T-helper 9 cell (primary cell): ENCODE measurements around the gene ST8SIA3.

ENCODE experiments used
- DNase-seq: peaks from one replicate; pipeline ENCODE4 v3.0.0-alpha.2; 2020
- total RNA-seq, 2 donors: gene quantifications; one replicate each; lab custom pipeline; 2026; lab: John Stamatoyannopoulos, UW

Gene ST8SIA3, protein sequence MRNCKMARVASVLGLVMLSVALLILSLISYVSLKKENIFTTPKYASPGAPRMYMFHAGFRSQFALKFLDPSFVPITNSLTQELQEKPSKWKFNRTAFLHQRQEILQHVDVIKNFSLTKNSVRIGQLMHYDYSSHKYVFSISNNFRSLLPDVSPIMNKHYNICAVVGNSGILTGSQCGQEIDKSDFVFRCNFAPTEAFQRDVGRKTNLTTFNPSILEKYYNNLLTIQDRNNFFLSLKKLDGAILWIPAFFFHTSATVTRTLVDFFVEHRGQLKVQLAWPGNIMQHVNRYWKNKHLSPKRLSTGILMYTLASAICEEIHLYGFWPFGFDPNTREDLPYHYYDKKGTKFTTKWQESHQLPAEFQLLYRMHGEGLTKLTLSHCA
- total RNA-seq, result 0 reads per million in 2 donors

DNA sequence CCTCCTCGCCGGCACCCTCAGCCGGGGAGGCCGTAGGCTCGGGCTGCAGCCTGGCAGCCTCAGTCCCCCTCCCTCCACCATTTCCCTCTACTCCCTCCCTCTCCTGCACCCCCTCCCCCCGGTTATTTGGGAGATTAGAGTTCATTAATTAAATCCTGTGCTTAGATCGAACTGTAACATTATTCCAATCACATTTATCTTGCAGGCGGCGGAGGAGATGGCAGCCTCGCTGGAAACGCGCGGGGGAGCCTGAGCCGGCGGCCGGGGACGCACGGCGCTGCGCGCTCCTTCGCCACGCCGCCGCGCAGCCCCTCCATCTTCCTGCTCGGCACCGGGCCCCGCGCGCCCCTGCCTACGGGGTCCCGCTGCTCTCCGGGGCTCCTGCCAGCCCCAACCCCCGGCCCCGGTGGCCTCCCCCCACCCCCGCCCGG, at the start of gene ST8SIA3:
Gene ST8SIA3 (plus strand): TSS at position 287 of the 431 bp plus-strand sequence. CDS start 290 bp downstream, outside the sequence.
- no peak for DNase-seq

DNA sequence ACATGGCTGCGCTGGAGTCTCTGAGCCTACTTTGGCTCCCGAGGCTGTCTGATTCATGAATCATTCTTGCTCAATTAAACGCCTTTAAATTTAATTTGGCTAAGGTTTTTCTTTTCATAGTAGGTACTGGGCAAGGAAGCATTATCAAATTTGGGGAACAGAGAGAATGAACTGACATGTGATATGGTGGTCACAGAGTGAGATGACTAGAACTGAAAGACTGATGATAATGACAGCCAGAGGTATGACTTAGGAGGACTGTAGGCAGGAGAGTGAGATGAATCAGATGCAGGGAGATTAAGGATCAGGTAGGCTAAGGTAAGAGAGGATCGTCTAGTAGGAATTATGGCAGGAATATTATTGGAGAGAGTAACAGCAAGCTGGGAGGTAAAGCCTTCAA, 40.9 kb upstream of the ST8SIA3 start:
- DNase-seq, result no peak

DNA sequence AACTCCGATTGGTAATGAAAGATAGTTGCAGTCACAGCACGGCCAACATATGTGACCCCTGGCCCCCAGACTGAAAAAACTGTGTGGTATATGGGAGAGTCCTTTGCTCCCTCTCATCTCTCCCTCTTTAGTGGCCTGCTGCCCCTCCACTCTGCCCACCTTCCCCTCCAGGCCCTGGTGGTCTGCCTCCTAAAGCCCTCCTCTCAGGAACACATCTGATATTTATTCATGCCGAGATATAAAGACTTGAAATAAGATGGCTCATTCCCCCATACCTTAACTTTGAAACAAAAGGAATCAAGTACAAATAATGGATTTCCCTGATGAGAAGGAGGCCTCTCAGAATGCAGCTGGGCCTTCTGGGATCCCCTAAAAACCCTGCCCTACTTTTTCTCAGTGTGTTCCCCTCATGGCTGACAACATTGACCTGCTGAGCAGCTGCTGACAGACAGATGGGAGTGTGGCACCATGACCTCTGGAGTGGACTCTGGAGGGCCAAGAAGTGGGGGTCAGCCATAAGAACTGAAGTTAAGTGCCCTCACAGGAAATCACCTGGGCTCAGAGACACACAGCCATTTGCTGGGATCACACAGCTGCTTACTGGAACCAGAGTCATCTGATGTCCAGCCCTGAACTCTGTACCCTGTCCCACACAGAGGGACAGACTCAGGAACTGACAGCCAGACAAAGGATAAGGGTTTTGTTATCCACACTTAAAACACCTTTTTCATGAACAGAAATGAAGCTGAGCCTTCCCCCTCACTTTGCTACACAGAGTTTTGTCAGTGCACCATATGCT, 39.8 kb upstream of the ST8SIA3 start:
- no peak for DNase-seq

DNA sequence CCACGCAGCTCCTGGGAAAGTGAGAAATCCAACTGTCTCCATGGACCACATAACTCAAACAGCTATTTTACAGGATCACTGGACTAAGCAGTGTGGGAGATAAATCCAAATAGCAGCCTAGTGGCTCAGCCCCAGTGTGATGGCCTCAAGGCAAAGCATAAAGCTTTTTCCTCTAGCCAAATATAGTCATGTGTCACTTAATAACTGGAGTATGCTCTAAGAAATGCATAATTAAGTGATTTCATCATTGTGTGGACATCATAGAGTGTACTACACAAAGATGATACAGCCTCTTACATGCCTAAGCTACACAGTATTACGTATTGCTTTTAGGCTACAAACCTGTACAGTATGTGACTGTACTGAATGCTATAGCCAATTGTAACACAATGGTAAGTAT, 31.8 kb upstream of the ST8SIA3 start:
- DNase-seq, result no peak

DNA sequence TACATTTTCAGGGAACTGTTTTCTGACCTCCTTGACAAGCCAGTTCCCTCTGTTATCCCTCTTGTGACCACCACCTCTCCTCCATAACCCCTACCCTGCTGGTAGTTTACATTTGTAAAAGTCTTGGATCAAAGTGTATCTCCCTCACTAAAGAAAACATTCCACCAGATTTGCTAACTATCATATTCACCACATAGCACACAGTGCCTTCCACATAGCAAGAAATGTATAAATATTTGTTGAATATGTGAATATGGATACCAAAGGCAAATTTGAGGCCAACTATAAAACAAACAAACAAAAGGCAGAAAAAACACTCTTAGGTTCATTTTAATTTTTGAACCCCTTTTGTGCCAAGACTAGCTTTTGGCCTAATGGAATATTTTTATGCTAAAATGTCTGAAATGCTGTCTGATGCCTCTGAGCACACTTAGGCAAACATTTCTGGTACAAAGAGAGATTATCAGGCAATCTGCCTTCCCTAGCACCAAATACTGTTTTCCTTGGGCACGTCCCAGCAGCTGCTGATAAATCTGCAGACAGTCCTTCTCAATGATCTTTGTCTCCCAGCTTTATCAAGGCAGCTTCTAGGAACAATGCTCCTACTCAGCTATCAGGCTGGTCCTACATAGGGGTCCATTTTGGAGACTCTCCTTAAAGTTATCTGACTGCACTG, 26.7 kb upstream of the ST8SIA3 start:
- no peak for DNase-seq

DNA sequence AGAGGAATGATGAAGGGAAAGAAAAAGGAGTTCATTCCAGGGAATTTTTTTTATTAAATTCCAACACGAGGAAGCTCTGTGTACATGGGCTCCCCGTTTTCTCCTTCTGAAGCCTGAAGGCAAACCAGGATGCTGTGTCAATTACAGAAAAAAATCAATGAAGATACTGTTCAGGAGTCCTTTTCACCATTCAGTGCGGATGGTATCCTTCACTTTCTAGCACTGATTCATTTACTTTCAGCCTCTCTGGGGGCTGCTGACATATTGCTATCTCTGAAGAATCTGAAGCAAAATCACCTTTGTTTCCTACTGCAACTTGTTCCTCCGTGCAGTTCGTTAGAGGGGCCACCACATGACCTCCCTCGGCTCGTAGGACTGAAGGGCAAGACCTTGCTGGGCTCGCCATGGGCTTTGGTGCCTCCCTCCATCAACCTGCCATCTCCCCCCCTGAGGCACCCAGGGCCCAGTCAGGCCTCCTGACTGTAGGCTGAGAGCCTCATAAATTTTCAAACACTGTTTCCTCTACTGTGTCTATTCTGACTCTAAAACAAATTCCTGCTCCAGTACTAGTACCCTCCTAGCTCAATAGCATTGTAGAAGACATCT, 25.5 kb upstream of the ST8SIA3 start:
- DNase-seq, result no peak

DNA sequence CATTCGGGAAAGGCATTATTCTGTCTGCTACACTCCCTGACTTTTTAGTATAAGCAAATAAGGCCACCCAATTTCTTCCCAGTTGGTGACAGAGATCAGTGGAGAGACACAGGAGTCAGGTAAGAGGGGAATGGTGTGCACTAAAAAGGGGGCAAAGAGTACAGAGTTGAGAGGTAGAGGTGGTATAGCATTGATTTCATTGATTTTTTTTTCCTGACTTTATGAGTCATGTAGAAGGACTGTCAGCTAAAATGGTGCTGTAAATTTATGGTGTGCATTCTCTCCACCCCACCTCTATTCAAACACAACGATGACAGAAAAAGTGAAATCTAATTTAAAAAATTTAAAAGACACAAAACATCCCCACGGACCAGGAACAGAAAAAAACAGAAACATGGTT, 23.7 kb upstream of the ST8SIA3 start:
- DNase-seq, result no peak

DNA sequence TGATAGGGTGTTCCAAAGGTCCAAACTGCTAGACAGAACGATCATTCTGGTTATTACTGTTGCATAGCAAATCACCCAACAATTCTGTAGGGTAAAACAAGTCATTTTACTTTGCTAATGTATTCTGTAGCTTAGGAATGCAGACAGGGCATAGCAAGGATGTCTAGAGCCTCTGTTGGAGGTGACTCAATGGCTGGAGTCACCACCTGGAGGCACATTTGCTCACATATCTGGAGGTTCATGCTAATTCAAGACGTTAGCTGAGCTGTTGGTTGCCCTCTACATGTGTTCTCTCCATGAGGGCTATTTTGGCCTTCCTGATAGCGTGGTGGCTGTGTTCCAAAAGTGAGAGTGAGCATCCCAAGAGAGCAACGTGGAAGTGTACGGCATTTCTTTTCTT, 22.5 kb upstream of the ST8SIA3 start:
- DNase-seq, result no peak

DNA sequence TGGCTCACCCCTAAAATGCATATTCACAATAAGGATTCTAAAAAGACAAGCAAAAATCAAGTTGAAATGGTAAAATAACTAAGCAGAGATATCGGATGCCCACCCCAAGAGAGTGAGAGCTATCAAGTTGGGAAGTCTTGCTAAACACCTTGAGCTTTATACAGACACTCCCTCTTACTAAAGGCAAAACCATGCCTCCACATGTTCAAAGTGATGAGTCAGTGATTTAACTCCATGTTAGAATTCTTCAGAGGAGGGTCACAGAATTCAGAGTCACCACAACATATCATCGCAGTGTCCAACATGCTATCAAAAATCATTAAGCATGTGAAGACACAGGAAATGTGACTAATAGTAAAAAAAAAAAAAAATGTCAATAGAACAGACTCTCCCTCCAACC, 20.6 kb upstream of the ST8SIA3 start:
- no peak for DNase-seq

DNA sequence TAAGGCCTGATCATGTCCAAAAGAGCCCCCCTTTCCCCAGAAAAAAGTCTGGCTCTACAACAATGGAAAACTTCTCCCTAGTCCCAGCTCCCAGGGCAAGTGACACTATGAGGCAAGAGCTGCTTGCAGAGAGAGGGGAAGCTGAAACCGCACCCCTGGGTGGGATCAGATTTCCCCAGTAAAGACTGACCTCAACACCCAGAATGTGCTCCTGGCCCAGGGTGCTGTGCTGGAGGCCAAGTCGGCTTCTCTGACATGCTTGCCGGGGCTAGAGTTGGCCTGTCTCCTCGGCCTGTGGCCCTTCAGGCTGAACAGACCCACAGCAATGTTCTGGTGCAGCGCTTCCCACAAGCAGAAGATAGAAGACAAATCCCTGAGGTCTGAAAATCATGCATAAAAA, 18.4 kb upstream of the ST8SIA3 start:
- DNase-seq, result no peak

DNA sequence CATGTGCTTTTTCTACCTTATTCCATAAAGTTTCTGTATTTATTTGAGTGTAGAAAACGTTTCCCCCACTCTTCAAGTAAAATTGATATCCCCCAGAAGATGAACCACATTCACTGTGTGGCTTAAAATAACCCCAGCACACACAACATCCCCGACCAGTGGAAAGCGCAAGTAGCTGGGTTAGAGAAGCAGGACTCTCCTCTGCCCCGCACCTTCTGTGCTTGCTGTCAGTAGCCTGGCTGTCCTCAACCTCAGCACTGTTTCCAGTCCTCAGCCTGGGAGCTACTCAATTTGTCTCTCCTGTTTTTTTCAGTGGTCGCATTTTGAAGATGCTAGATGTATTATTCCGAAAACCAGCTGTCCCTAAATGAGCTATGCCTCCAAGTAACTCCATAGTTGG, 18.0 kb upstream of the ST8SIA3 start:
- DNase-seq, result no peak

DNA sequence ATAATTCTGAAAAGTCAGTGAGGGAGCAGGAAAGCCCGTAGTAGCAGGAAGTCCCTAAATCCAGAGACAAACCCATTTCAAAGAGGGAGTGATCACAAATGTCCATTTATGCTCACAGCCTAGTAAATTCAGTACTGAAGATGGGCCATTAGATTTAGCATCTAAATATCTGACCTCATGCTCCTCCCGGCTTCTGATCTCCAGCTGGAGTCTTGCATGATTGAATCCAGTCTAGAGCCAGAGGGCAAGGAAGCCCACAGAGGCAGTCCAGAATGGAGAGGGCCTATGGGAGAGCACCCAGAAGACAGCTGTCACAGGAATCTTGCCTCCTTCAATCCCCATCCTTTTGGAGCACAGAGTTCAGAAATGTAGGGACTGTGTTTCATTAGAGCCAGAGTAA, 16.0 kb upstream of the ST8SIA3 start:
- no peak for DNase-seq

DNA sequence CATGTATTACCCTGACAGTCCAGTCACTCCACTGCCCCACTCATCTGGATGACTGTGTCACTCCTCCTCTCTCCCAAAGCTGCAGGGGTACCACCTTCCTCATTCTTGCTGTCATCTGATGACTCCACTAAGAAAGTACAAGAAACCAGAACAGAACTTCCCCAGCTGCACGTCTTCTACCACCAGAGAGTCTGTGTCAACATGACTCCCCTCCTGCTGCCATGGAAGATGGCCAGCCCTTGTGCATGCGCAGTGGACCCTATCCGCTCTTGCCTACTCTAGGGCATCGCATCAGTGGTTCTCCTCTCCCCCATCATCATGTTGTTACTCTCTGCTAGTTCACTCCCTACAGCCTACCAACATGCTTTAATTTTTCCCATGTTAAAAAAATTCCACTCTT, 14.5 kb upstream of the ST8SIA3 start:
- no peak for DNase-seq

DNA sequence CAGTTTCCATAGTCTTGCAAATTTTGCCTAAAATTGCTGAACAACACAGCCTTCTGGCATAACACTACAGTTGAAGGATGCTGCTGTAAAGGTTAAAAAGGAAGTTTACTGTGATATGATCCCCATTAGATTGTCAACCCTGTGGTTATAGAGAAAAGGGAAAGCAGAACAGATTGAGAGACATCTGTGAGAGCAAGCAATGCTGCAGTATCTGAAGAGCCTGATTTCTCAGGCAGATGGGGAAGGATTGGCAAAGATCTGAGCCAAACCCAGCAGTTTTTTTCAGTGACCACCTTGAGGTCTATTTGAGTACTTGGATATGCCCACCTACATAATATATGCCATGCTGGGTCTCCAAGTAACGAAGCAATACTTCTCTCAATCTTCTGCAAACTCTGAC, 8.5 kb upstream of the ST8SIA3 start:
- no peak for DNase-seq

DNA sequence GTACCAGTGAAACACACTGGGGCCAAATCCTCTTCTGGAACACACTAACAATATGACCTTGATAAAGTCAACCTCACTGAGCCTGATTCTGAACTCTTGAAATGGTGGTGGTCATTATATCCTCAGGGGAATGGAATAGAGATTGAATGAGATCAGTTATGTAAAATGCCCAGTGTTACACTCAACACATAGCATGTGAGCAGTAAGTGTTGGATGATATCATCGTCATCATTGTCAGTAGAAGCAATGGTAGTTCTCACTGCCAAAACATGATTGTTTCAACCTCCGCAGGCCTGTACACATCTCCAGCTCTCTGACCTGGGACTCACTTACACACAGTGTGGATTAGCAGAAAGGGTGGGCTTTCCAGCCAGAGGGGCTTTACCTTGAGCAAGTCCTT, 5.5 kb upstream of the ST8SIA3 start:
- DNase-seq, result no peak

DNA sequence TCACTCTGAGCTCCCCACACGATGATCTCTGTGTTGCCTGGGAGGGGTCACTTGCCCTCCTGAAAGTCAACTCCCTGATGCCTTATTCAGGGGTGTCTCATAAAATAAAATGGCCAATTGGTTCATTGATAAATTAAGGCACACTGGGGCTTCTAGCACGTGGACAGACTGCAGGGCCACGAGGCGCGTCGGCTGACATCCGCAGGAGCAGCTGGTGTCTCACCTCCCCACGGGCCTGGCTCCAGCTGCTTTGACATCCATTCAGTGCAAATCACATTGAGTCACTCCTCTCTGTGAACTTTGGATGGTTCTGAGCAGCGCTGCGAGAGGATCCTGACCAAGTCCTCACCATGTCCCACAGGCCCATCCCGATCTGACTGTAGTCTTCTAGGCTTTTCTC, 4.6 kb upstream of the ST8SIA3 start:
- DNase-seq, result no peak

DNA sequence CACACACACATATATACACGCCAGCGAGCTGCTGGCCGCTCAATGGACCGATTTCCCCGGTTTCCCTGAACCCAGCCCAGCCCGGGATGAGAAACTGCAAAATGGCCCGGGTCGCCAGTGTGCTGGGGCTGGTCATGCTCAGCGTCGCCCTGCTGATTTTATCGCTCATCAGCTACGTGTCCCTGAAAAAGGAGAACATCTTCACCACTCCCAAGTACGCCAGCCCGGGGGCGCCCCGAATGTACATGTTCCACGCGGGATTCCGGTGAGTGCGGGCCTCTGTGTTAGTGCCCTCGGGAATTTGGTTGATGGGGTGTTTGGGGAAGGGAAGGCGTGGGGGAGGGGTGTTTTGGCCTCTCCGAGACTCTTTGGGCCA, 392 bp downstream of the ST8SIA3 start:
- DNase-seq, result no peak

DNA sequence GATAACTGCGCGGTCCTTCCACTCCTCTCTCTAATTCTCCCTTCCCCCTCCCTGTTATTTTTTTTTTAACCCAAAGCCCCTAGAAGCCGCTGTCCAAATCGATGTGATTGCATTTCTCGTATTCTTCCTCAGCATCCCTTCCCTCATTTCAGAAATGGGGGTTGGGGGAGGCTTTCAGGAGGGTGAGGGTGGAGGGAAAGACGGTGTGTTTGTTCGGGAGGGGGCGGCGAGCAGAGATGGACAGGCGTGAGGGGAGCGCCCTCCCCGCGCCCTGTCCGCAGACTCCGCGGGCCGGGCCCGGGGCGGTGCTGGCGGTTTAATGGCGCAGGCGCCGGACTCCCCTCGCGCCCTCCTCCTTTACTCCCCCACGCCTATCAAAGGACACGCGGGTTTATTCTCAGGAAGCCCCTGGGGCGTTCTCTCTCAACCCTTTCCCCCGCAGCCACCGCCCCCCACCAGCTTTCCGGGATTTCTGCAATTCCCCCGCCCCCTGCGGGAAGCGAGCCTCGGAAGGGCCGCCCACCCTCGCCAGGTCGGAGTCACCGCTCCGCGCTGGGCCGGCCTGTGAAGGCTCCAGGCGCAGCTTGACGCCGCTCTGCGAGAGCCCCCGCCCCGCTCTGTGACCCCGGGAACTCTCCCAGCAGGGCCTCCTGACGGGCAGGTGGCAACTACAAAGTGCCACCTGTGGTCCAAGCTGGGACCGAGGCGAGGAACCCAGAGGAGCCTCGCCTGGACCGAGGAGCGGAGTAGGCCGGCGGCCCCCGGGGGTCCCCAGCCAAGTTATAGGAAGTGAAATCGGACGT, 981 bp downstream of the ST8SIA3 start:
- DNase-seq, result no peak

DNA sequence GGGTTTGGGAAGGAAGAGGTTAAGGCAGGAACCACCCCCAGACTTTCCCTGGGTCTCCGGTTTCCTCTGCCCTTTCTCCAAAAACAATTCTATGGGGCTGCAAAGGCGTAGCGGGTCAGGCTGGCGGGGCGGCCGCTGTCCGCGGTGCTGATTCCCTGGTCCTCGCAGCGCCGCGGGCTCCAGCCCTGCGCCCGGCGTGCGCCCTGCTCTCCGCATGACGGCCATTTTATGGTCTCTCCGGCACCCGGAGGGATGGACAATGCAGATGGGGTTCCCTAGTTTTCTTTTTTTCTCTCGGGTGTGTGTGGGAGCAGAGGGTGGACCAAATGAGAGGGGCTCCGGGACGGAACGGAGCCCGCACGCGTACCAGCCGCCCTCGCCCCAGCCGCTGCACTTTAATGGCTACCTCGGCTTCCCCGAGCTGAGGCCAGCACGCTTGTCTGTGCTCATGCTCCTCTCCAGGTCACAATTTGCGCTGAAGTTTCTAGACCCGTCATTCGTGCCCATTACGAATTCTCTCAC, 1.6 kb downstream of the ST8SIA3 start:
- no peak for DNase-seq

DNA sequence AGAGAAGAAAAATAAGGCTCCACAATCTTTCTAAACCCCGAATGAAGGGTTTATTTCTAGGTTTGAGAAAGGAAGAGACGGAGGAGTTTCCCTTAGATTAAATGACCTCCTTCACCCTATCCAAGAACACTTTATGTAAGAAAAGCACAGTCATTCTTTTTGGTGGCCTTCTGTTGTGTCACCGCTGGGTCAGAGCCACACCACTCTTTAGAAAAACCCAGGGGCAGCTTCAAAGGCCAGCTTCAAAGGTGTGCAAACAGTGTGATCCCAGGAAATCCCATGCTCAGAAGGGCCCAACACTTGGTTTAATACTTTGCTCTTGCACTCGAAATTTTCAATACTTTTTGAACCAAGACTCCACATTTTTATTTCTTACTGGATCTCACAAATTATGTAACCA, 7.1 kb downstream of the ST8SIA3 start:
- no peak for DNase-seq

DNA sequence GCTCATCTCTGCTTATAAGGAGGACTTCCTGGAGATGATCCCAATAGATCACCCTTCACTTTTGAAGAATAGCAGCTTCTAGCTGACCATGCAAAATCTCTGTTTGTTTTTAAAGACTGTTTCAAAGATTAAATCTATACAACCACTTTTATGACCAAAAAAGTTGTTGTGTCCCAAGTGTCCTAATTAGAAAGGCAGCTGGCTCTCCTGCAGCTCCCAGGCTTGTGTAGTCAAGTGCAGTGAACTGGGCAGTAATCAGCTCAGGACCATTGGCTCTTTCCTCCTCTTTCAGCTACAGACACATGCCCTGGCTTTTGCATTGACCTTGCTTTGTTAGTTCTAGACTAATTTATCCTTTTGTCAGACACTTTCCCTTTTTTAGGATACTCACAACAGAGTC, 10.4 kb downstream of the ST8SIA3 start:
- DNase-seq, result no peak

DNA sequence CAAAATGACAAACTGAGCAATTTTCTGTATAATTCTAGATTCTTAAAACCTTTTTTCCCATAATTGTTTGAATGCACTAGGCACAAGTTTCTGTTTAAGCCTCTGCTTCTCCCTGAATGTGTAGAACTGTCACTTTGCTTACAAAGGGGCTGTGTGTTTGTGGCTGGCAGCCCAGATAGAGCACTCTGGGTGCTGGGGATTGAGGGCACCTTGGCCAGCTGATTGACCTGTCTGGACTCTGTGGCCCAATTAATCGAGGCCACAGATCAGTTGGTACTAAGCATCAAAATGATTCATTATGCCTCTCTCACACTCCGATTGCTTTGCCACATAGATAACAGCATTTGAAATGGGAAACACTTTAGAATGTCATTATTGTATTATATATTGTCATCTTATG, 12.1 kb downstream of the ST8SIA3 start:
- no peak for DNase-seq
